Stimulated activated CD4-positive, alpha-beta T cell treated with anti-CD3 and anti-CD28 coated beads, Interleukin-12 subunit alpha, Interleukin-12 subunit beta, amount 100 ng/mL, for 4 hours (primary cell): ENCODE measurements around the gene CLDN4.
"Not testable (repeated sequence)": the region's sequence is repeated elsewhere in the genome, so short reads cannot be mapped to it uniquely, and the experiment has no call there.

Experiments
- DNase-seq: peaks from one replicate; pipeline ENCODE4 v3.0.0-alpha.2; 2020

CLDN4 gene

DNA sequence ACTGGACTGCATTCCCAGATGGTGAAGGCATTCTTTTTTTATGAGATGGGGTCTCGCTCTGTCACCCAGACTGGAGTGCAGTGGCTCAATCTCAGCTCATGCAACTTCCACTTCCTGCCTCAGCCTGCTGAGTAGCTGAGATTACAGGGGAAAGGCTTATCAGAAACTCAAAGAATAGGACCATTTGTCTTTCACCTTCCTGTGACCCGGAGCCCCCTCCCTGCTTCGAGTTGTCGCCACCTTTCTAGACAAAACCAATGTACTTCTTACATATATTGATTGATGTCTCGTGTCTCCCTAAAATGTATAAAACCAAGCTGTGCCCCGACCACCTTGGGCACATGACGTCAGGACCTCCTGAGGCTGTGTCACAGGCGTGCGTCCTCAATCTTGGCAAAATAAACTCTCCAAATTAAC lies 13.3 kb downstream of the CLDN4 start:
- no peak for DNase-seq

DNA sequence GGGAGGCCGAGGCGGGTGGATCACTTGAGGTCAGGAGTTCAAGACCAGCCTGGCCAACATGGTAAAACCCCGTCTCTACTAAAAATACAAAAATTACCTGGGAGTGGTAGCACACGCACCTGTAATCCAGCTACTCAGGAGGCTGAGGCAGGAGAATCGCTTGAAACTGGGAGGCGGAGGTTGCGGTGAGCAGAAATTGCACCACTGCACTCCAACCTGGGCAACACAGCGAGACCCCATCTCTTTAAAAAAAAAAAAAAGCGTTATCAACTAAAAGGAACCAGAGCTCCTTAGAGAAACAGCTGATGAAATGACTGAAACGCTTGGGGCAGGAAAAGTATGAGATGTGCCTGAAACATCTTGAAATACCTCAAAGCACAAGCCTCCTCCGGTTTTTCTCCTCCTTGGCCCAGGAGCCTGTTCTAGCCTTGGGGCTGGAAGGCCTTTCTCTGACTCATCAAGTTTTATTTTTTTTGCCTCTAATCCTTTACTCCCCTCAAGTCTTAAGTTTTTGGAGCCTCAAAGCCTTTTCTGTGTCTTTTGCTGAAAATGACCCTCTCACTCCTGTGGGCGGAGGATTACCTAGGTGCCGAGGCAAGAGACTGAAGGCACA lies 14.2 kb downstream of the CLDN4 start:
- no peak for DNase-seq

DNA sequence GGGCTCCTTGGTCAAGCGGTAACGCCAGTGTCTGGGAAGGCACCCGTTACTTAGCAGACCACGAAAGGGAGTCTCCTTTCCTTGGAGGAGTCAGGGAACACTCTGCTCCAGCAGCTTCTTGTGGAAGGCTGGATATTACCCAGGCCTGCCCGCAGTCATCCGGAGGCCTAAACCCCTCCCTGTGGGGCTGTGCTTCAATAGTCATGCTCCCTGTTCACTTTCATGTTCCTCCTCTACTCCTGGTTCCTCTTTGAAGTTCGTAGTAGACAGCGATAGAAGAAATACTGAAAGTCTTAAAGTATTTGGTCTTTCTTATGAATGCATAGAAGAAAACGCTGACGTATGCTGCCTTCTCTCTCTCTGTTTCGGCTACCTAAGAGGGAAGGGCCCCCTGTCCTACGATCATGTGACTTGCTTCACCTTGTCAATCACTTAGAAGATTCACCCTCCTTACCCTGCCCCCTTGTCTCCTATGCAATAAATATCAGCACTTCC lies 15.0 kb downstream of the CLDN4 start:
- DNase-seq, result not testable (repeated sequence)

DNA sequence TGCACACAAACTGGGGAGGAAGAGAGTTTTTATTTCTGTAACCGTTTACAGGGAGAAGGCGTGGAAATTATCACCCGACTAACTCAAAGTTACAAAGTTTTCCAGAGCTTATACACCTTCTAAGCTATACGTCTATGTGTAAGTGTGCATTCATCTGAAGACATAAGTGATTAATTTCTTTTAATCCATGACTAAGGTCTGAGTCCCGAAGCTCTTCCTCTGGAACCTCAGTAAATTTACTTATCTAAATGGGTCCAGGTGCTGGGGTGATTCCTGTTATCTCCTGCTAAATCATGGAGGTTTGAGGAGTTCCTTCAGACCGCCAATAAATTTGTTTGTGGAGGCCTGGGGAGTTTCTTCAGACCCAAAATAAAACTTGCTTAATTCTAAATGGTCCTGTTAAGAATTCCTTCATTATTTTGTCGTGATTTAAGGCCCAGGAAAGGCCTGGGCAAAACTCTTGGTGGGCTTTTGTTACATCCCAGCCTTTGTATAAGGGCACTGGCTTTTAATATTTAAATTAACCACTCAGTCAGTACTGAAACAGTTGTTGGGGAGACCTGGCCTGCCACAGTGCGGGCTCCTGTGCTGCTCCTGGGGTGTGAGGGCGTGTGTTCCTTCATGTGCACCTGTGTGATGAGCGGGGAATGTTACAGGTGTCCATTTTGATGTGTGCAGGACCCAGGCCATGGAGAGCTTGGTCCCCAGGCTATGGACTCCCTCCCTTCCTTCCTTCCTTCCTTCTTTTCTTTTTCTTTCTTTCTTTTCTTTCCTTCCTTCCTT lies 17.3 kb downstream of the CLDN4 start:
- DNase-seq, result no peak

DNA sequence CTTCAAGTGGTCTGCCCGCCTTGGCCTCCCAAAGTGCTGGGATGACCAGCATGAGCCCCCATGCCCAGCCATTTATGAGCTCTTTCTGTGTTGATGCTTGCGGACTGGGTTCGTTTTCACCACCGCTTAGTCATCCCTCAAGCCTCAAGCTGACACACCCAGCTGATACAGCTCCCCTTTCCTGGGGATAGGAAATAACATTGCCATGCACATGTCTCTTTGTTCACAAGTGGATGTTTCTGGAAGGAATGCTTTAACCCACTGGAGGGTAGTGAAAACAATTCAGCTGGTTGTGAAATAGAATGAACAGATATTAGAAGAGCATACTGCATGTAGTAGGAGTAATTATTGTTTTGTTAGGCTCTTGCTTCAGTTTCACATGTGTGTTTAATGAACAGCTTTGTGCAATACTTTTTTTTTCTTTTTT lies 20.0 kb downstream of the CLDN4 start:
- DNase-seq, result no peak

DNA sequence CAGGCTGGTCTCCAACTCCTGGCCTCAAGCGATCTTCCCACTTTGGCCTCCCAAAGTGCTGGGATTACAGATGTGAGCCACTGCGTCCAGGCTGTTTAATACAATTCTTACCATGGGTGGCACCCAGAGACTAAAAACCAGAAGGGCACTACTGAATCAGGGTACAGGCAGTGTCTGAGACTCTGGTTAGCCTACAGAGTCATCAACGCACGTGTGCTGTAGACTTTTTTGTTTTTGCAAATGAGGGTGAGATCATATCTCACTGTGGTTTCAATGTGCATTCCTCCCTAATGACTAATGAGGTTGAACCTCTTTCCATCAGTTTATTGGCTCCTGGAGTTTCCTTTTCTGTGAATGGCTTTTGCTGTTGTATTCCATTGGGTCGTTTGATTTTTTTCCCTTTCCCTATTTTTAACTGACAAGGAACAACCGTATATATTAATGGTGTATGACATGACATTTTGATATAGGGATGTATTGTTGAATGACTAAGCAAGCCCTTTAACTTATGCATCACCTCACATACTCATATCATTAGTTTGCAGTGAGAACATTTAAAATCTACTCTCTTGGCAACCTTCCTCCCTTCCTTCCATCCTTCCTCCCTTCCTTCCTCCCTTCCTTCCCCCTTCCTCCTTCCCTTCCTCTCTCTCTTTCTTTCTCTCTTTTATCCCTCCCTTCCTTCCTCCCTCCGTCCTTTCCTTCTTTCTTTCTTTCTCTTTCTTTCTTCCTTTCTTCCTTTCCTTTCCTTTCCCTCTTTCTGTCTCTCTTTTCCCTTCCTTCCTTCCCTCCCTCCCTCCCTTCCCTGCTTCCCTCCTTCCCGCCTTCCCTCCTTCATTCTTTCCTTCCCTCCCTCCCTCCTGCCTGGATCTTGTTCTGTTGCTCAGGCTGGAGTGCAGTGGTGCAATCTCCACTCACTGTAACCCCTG lies 20.9 kb downstream of the CLDN4 start:
- DNase-seq, result no peak

DNA sequence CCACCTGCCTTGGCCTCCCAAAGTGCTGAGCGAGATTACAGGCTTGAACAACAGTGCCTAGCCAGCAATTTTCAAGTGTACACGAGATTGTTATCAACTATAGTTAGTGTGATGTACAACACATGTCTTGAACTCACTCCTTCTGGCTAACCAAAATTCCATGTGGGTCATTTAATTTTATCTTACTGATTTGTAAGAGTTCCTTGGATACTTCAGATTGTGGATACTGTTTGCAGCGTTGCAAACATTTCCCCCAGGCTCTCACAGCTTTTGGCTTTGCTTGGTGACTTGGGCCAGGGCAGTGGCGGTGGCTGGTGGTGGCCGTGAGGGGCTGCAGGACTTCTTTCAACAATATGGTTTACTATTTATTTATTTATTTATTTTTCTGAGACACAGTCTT lies 21.7 kb downstream of the CLDN4 start:
- DNase-seq, result no peak

DNA sequence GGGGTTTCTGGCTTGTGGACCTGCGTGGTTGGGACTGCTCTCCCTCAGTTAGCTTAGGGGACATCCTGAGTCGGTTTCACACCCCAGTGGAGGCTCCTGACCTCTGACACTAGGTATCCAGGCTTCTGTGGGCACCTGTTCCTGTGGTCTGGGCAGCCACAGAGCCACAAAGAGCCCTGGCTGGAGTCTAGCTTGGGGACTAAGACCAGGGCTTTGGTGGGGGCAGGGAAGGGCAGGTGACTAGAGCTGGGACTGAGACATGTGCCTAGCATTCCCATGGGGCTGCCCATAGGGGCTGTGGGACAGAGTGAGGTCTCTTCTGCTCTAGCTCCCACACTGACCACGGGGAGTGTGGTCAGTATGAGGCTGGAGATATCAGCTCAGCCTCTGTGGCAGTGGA lies 26.1 kb downstream of the CLDN4 start:
- DNase-seq, result no peak

DNA sequence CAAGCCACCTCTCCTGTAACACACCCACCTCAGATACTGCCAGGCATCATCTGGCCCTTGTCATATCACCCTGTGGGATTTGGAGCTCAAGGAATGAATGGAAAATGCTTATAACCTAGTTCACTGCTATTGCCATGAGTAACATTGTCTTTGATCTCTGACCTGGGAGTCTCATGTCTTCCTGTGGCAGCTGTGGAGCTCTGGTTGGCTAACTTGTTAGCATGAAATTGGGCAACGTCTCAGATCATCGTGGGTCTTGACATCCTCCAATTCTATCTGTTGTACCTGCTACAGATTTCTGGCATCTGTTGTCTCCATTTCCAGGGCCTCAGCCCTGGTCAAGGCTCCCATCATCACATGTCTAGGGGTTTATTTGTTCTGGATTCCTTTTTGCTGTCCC lies 28.0 kb downstream of the CLDN4 start:
- DNase-seq, result no peak

DNA sequence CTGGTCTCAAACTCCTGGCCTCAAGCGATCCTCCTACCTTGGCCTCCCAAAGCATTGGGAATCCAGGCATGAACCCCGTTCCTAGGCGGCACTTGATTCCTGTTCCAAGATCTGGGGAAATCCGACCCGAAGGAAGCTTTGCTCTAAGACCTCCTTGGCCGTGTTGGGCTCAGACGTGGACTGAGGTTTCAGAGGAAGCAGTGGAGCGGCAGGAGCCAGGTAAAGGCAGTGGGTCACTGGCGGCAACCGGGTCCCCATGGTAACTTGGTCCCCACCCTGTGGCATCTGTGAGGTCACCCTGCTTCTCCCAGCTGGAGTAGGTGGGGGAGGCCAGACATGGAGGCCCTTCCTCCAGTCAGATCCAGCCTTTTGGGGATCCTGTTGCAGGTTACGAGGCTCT lies 30.1 kb downstream of the CLDN4 start, which contains the start of gene TMEM270:
TMEM270 (plus strand) TSS at position 301 of the 400 bp plus-strand sequence; CDS start at position 337, 36 bp downstream.
- no peak for DNase-seq

DNA sequence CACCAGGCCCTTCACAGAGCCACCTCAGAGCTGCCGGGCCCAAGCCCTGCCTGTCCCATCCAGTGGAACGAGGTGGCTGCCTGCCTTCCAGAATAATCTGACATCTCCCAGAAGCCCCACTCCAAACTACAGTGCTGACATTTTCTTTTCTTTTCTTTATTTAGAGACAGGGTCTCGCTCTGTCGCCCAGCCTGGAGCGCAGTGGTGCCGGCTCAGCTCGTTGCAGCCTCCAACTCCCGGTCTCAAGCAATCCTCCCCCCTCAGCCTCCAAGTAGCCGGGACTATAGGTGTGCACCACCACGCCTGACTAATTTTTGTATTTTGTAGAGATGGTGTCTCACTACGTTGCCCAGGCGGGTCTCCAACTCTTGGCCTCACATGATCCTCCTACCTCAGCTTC lies 30.5 kb downstream of the CLDN4 start:
- DNase-seq, result no peak

DNA sequence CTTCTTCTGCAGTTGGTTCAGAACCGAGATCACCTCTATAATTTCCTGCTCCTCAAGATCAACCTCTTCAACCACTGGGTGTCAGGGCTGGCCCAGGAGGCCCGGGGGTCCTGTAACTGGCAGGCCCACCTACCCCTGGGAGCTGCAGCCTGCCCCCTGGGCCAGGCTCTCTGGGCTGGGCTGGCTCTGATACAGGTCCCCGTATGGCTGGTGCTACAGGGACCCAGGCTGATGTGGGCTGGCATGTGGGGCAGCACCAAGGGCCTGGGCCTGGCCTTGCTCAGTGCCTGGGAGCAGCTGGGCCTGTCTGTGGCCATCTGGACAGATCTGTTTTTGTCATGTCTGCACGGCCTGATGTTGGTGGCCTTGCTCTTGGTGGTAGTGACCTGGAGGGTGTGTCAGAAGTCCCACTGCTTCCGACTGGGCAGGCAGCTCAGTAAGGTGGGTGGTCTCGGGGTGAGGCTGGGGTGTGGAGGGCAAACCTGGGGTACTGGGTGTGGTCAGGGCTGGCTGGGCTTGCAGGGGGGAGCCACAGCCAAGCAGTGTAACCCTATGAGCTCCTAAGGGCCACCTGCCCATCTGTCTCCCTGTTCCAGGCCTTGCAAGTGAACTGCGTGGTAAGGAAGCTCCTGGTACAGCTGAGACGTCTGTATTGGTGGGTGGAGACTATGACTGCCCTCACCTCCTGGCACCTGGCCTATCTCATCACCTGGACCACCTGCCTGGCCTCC lies 34.4 kb downstream of the CLDN4 start:
- DNase-seq, result no peak

DNA sequence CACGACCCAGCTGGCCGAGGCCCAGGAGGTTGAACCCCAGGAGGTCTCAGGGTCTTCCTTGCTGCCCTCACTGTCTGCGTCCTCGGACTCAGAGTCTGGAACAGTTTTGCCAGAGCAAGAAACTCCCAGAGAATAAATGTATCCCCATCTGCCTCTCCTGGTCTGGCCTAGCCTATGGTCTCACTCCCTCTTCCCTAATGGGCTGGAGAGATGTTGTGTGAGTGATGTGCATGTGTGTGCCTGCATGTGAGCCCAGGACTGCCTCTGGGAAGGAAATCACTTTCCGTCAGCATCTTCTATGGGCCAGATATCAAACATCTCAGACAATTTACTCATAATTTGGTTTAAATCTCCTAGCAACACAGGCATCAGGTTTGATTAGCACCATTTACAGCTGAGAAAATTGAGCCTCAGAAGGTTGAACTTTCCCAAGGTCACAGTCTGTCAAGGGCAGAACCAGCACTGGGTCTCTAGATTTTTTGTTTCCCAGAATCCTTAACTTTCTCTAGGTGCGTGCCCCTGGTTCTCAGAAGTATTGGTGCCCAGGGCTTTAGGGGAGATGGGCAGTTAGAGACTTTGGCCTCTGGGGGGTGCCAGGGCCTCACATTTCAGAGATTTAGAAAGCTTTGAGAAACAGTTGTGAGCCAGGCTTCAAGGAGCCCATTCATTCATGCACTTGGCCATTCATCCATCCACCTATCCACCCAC lies 35.1 kb downstream of the CLDN4 start:
- DNase-seq, result no peak

DNA sequence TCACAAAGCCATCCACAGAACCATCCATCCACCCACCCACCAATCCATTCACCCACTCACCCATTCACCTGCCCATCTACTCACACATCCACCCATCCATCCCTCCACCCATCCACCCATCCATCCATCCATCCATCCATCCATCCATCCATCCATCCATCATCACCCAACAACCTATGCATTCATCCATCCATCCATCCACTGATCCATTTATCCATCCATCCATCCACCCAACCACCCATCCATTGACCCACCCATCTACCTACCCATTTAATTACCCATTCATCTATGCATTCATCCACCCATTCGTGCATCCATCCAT lies 35.6 kb downstream of the CLDN4 start:
- no peak for DNase-seq

DNA sequence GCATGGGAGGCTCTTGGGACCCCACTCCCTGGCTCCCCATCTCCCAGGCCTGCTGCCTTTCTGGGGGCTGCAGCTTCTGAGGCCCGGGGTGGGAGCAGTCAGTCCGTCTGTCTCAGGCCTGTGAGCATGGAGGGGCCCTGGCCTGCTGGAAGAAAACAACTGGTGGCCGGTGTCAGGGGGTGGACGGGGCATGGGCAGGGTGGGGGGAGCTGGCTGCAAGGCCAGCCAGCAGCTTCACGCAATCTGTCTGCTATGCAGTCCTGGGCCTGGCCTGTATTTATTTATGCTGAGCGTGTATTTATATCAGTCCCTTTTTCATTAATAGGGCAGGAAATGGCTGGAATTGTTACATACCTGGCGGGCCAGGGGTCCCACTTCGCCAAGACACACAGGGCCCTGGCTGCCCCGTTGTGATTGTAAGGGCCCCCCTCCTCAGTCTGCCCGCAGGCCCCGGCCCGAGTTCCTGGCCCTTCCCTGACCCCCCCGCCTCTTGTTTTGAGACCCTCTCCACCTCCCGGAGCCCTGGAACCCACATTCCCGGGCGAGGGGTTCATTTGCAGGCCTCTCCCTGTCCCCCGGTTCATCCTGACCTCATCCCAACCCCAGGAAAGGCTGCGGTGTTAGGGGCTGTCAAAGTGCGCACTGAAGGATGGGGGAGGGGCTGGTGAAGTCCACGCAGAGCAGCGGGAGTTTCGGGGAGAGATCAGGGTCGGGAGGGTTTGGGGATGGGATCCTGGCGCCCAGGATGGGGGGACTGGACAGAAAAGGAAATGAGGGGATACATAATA lies 38.4 kb downstream of the CLDN4 start:
- DNase-seq, result no peak

DNA sequence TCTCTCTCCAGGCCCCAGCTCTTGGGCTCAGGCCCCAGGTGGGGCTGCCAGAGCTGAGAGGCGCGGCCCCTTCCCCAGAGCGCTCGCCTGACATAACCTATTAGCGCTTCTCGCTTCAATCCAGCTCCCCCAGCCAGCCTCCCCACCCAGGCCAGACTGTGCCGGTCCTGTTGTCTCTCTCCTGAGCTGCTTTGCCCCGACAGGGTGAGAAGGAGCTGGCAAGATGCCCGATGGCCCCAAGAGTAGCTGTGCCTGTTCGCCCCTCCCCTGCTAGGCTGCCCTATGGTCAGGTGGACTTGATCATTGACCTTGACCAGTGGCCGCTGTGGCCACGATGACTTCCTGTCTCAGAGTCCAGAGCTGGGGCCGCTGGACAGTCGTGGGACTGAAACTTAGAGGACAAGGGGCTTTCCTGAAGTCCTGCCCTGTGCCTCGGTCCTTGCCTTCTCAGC lies 39.3 kb downstream of the CLDN4 start:
- no peak for DNase-seq

DNA sequence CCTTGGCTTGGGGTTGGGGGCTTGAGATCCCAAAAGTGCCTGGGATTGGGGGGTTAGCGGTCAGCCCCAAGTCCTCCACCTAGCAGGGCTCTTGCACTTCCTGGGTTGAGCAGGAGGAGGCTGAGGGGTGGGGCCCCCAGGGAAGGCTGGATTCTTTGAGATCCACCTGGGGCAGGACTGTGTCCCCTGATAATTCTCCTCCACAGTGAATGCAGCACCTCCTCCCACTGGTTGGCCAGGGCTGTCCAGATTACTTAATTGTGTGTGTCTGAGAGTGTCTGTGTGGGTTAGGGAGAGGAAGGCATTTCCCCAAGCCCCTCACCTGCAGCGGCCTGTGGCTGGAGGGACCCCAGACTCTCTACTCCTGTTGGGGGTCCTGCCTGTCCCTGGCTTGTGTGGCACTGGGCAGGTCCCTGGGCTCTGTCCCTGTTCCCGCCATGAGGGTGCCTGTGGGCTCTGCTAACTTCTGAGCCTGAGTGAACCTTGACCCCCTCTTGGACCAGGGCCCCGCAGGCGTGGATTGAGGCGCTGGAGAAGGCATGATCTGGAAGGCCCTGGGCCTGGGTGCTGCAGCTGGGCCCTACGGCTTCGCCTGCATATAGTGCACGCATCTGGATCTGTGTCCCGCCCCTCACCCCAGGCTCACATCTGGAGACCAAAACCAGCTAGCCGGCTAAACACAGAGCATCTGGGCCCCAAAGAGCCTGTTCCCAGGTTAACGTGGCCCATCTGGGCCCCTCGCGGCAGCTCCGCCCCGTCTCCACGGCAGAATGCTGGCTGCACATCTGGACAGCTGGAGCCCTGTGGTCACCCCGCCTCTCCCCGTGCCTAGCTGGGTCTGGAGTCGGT lies 40.6 kb downstream of the CLDN4 start:
- DNase-seq, result no peak

DNA sequence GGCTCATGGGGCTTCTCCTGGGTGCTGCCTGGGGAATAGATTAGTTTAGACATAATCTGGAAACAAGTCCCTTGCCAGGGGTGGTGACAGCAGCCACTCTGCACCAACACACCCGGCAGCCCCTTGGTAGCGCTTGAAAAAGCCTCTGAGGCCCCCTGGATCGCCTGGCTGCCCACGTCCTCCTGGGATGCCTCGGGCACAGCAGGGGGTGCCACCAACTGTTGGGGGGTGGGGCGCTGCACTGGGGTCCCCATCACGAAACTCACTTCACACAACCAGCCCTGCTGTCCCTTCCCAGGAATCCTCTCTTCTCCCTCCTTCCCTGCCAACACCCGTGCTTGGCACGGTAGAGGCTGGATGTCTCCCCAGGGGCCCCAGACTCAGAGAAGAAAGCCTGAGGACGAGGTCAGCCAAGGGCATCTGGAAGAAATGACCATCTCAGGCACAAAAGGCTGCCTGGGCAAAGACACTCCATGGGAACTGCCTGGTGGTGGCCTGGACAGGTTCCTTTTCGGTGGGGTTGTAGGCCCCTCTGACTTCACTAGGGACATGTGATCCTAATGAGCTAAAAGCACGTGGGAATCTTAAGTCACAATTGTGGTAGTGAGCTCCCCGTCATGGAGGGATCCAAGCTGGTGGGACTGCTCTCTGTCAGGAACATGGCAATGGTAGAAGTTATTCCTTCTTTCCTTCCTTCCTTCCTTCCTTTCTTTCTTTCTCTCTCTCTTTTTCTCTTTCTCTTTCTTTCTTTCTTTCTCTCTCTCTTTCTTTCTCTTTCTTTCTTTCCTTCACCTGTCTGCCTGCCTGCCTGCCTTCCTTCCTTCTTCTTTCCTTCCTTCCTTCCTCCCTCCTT lies 41.5 kb downstream of the CLDN4 start:
- no peak for DNase-seq

DNA sequence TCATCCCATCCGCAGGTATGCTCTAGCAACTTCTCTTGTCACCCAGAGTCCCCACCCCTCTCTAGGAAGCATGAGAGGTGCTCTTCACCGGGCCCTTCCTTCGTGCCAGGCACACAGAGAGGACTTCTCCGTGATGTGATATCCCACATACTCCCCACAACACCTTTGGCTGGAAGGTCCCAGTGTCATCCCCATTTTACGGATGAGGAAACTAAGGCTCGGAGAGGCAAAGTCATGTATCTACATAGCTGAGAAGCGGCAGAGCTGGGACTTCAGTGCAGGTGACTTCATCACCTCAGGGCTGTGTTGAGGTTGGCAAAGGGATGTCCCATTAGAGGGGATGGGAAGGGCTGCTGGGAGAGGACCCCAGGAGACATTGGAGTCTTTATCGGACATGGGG lies 45.6 kb downstream of the CLDN4 start:
- DNase-seq, result no peak
